HG03442 (cell line): ENCODE measurements around the gene DUSP14.
"Not testable (repeated sequence)": the region's sequence is repeated elsewhere in the genome, so short reads cannot be mapped to it uniquely, and the experiment has no call there.

Experiments
- ATAC-seq: cut with Tn5 transposase; IDR thresholded peaks from one replicate; pipeline ENCODE4 v1.9.1; 2021; ENCODE audit warnings: mild to moderate bottlenecking, moderate library complexity; ENCODE audit not compliant: unreplicated experiment

Gene DUSP14

GRCh38 chr17:37489197-37490001 lies at the start of gene DUSP14:
Gene DUSP14 (plus strand): TSS chr17:37489891. CDS start chr17:37512273, 22,382 bp downstream.
- ATAC-seq: peak; percentile 58

GRCh38 chr17:37440424-37440823 lies 49.3 kb upstream of the DUSP14 start:
- no peak for ATAC-seq

DNA sequence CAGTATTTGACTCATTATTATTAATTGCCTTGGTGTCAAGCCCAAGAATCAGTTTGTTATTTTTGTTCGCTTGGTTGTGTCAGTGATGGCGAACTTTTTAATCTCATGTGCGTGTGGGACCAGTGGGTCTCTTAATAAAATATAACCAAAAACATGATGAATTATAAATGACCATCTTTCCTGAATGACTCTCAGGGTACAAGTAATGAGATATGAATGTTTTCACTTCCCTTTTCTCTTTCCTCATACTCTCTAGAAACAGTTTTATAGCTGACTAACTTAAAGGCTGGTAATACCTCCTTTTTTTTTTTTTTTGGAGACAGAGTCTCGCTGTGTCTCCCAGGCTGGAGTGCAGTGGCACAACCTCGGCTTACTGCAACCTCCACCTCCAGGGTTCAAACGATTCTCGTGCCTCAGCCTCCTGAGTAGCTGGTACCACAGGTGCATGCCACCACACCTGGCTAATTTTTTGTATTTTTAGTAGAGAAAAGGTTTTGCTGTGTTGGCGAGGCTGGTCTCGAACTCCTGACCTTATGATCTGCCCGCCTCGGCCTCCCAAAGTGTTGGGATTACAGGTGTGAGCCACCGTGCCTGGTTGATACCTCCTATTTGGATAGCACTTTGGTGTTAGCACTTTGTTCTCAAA lies 48.2 kb upstream of the DUSP14 start:
- not testable (repeated sequence) for ATAC-seq

- no peak for ATAC-seq
Observed at GRCh38 chr17:37446027-37446426, 43.7 kb upstream of the DUSP14 start.

- no peak for ATAC-seq
Observed at GRCh38 chr17:37447641-37448040, 42.0 kb upstream of the DUSP14 start.

- ATAC-seq: no peak
Observed at GRCh38 chr17:37450112-37450511, 39.6 kb upstream of the DUSP14 start.

DNA sequence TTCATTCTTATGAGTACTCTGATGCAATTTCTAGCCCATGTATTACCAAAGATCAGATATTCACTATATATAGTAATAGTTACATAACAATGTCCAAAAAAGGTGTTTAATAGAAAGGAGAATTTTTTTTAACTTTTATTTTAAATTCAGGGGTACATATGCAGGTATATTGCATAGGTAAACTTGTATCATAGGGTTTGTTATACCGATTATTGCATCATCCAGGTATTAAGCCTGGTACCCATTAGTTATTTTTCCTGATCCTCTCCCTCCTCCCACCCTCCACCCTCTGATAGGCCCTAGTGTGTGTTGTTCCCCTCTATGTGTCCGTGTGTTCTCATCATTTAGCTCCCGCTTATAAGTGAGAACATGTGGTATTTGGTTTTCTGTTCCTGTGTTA lies 31.9 kb upstream of the DUSP14 start:
- ATAC-seq: not testable (repeated sequence)

DNA sequence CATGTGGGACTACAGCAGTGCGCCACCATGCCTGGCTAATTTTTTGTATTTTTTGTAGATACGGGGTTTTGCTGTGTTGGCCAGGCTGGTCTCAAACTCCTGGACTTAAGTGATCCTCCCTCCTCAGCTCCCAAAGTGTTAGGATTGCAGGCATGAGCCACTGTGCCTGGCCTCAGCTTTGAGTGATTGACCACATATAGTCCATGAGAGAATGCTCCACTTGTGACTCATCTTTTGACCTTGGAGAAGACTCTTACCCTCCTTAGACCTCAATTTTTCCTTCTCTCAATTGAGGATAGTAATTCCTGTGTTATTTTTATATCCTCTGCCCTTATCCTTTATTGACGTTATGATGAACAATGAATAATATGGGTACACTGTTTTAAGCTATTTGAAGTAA lies 30.9 kb upstream of the DUSP14 start:
- no peak for ATAC-seq

- no peak for ATAC-seq
Observed at GRCh38 chr17:37461668-37462067, 28.0 kb upstream of the DUSP14 start.

DNA sequence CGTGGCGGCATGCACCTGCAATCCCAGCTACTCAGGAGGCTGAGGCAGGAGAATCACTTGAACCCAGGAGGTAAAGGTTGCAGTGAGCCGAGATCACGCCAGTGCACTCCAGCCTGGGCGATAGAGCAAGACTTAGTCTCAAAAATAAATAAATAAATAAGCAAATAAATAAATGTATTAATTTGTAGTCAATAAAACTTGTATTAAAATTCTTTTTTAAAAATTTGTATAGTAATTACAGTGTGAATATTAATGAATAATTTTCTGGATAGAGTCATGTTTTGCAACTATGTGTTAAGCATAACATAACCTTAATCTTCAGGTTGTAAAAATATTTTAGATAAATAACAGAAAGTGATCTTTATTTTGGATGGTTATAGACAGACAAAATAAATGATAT lies 27.2 kb upstream of the DUSP14 start:
- no peak for ATAC-seq

- no peak for ATAC-seq
Observed at GRCh38 chr17:37463039-37463438, 26.7 kb upstream of the DUSP14 start.

DNA sequence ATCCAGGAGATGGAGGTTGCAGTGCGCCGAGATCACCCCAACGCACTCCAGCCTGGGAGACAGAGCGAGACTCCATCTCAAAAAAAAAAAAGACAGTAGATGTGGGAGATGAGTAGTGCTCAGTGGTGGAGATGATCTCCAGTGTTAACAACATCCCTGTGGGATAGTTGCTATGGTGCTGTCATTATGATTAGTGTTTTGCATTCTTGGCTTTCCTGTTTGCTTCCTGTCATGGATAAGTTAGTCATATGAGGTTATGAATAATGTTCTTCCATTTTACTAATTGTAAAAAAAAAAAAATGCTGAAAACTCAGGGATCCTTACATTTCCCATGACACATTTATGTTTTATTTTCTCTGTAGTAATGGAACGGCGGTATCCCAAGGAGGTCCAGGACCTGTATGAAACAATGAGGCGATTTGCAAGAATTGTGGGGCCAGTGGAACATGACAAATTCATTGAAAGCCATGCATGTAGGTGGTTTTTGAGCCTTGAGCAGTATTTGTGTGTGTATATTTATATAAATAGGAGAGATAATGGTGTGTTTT lies 24.5 kb upstream of the DUSP14 start:
- ATAC-seq: no peak

- no peak for ATAC-seq
Observed at GRCh38 chr17:37466471-37466870, 23.2 kb upstream of the DUSP14 start.

DNA sequence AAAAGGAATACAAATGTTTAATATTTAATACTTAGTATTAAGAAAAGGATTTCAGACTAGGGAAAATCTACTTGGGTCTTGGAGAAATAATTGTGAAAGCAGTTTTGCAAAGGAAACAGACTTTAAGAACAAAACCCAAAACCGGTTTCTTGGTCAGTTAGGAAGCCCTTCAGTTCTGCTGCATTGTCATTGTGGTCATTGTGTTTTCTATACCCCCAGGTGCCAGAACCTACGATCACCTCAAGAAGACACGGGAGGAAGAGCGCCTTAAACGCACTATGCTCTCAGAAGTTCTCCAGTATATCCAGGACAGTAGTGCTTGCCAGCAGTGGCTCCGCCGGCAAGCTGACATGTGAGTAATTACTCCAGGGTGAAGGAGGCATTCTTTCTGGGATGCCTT lies 19.5 kb upstream of the DUSP14 start:
- no peak for ATAC-seq

DNA sequence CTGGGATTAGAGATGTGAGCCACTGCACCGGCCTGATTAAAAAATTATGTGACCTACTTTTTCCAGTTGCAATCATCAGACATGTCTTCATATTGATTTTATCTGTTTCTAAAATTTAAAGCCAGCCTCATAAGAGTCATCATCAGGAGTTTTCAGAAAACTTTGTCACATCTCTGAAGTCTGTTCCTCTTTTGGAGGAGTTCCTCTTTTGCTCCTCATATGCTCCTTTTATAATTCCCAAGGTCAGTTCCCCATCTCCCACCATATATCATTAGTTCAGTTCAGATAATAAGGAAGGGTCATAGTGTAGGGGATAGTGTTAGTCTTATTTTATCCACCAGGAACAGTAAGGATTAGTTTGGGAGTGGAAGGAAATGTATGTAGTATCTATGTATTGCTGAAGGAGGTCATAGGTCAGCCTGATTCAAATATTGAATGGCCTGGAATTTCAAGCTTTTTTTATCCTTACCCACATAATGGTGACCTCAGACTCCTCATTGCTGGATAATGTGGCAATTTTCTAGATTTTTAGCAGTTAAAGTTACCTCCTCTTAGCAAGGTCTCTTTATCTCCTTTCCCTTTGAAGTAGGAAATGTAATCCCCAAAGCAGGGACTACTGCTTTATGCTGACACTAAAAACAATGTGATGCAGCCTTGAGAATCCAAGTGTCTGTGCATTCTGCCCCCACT lies 13.8 kb upstream of the DUSP14 start:
- ATAC-seq: no peak

DNA sequence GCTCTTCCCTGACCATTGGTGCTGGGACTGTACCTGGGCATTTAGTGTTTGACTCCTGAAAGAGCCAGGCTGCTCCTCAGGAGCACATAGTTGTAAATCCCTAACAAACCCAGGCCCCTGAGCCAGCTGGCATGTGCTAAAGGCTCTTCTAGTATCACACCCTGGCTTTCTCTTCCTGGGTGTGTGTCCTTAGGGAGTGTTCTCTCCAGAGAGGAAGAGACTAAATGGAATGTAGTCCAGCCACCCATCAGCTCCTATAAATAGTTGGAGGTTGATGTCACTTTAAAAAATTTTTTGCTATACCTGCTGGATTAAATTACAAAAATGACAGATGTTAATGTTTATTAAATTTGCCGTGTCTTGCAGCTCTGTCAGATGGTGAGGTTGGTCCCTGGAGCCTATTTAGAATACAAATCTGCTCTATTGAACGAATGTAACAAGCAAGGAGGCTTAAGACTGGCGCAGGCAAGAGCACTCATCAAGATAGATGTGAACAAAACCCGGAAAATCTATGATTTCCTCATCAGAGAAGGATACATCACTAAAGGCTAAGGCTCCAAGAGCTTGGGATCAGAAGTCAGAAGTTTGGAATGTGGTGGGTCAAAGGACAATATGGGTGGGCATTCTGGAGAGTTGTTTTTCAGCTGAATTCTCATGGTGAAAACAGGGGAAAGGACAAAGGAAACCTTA lies 13.1 kb upstream of the DUSP14 start:
- no peak for ATAC-seq

DNA sequence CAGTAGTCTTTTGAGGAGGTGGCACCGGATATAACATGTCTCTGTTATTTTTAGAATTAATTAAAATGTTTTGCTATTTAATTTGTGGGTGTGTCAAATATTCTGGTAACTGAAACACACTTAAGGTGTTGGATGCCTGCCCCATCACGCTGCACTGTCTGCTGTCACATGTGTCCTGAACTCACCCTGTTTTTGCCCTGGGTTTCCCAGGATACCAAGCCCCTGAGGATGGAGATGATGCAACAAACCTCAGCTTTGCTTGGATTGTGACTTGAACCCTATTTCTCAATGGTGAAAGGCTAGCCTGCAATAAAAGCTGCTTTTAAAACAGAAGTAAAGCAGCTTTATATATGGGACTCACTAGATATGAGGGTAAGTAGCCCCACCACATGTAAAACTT lies 11.5 kb upstream of the DUSP14 start:
- ATAC-seq: no peak

DNA sequence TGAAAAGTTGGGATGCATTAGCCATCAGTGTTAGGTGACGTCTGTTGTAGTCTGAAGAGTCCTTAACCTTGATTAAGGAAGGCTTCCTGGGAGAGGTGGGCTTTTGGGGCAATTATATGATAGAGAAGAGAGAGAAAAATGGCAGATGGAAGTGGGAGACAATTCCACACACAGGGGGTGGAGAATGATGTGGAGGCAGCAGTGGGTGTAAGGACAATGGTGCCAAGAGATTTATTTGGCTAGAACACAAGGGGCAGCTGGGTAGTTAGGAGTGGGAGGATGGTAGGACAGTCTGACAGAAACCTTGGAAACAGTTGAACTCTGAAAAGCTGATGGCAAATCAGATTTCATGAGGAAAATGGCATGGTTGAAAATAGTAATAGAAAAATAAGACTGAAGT lies 10.7 kb upstream of the DUSP14 start:
- no peak for ATAC-seq

DNA sequence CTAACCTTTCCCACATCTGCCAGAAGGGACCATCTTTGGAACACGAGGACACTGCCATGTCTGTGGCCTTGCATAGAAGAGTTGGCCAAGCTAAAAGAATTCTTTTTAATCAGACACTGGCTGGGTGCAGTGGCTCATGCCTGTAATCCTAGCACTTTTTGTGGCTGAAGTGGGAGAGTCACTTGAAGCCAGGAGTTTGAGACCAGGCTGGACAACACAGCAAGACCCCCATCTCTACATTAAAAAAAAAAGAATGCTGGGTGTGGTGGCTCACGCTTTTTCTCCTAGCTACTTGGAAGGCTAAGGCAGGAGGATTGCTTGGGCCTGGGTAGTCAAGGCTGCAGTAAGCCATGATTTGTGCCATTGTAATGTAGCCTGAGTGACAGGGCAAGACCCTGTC lies 9.3 kb upstream of the DUSP14 start:
- ATAC-seq: no peak

GRCh38 chr17:37481001-37481665 lies 8.6 kb upstream of the DUSP14 start:
- ATAC-seq: no peak
